Measurements from ENCODE around the gene LITAFD. TPM values are rescaled to one million over a fixed set of nuclear protein-coding genes. Genes with fewer than 3 reads are reported as not detected.
"Not testable (repeated sequence)": the region's sequence is repeated elsewhere in the genome, so short reads cannot be mapped to it uniquely, and the experiment has no call there.

LITAFD gene
- total RNA-seq, 1 experiment from 2014 or later, result not detected

GRCh38 chr16:8843296-8843695 is 38.9 kb upstream of the LITAFD start:
- BruUV-seq (replicated peaks); H3K4me1 ChIP-seq (ENCODE audit: insufficient read depth, low read length); H3K4me2 ChIP-seq (ENCODE audit: low read length); H3F3A ChIP-seq (ENCODE audit: low read length, unreplicated experiment); H3K9me3 ChIP-seq (ENCODE audit: low read length); ATAC-seq; H4K20me1 ChIP-seq (ENCODE audit: low read length); H3K36me3 ChIP-seq (ENCODE audit: low read depth, low read length); POLR2A ChIA-PET (ENCODE audit: unreplicated experiment); H3K27me3 ChIP-seq (ENCODE audit: low read length); H3K4me3 ChIP-seq (ENCODE audit: low read length); intact Hi-C loops (cut with micrococcal nuclease); H2AFZ ChIP-seq (ENCODE audit: low read length); H3K27ac ChIP-seq (ENCODE audit: low read length); CTCF ChIA-PET; H3K79me2 ChIP-seq (ENCODE audit: low read length); DNase-seq; H3K9me2 ChIP-seq (replicated peaks; ENCODE audit: low read length); H3K9ac ChIP-seq (ENCODE audit: low read length): not testable (repeated sequence)

GRCh38 chr16:8845699-8846298 is 36.4 kb upstream of the LITAFD start:
- no TSS peak for BruUV-seq (replicated peaks)
- Histone ChIP-seq H3K36me3 (ENCODE audit: low read depth, low read length) (peaks cover 7% of the 10 kb centered on the region; the same call in 1 of the 2 replicates), H3K4me2 (ENCODE audit: low read length) (no peak overlapping the region), H3F3A (ENCODE audit: low read length, unreplicated experiment) (peaks cover 5% of the 10 kb centered on the region), H3K4me3 (ENCODE audit: low read length) (no peak overlapping the region), H3K4me1 (ENCODE audit: insufficient read depth, low read length) (peaks cover 27% of the 10 kb centered on the region), H2AFZ (ENCODE audit: low read length) (no peak overlapping the region), H3K9me2 (replicated peaks; ENCODE audit: low read length) (no peaks in the 10 kb centered on the region), H3K79me2 (ENCODE audit: low read length) (0 out of 2 replicates have a peak, but pooled peaks cover 6% of the 10 kb centered on the region), H3K27me3 (ENCODE audit: low read length) (no peaks in the 10 kb centered on the region), H4K20me1 (ENCODE audit: low read length) (no peaks in the 10 kb centered on the region), H3K27ac (ENCODE audit: low read length) (no peak overlapping the region), H3K9me3 (ENCODE audit: low read length) (no peaks in the 10 kb centered on the region), H3K9ac (ENCODE audit: low read length) (no peak overlapping the region)
- ATAC-seq (no peak), DNase-seq (no peak)
- intact Hi-C loops (cut with micrococcal nuclease), result no loop called here
- TF ChIP-seq CTCF (conservative IDR thresholded peaks at IDR 0.05; ENCODE audit: low read depth, low read length), result no peak
- no peak for TF ChIP-seq EZH2phosphoT487 (IDR thresholded peaks at IDR 0.05; ENCODE audit: borderline replicate concordance, low read length)
- no peak for TF ChIP-seq EZH2 (IDR thresholded peaks at IDR 0.05; ENCODE audit: low read length, unreplicated experiment)
- CTCF ChIA-PET, result no interaction called here
- POLR2A ChIA-PET (ENCODE audit: unreplicated experiment), result no interaction called here

GRCh38 chr16:8846401-8846932 is 35.7 kb upstream of the LITAFD start:
- TF ChIP-seq CTCF (conservative IDR thresholded peaks at IDR 0.05; ENCODE audit: low read depth, low read length), result no peak
- TF ChIP-seq EZH2phosphoT487 (IDR thresholded peaks at IDR 0.05; ENCODE audit: borderline replicate concordance, low read length), result no peak
- no peak for TF ChIP-seq EZH2 (IDR thresholded peaks at IDR 0.05; ENCODE audit: low read length, unreplicated experiment)
- H3K27me3 ChIP-seq (ENCODE audit: low read length), result no peaks in the 10 kb centered on the region
- H3K36me3 ChIP-seq (ENCODE audit: low read depth, low read length), result peaks cover 7% of the 10 kb centered on the region; the same call in 1 of the 2 replicates
- H3K9ac ChIP-seq (ENCODE audit: low read length), result no peak overlapping the region
- no peak overlapping the region for H3K27ac ChIP-seq (ENCODE audit: low read length)
- H4K20me1 ChIP-seq (ENCODE audit: low read length), result no peaks in the 10 kb centered on the region
- peaks cover 5% of the 10 kb centered on the region for H3F3A ChIP-seq (ENCODE audit: low read length, unreplicated experiment)
- peaks cover 28% of the 10 kb centered on the region for H3K4me1 ChIP-seq (ENCODE audit: insufficient read depth, low read length)
- ChIA-PET POLR2A (ENCODE audit: unreplicated experiment) (no interaction called here), CTCF (no interaction called here)
- ATAC-seq (no peak), DNase-seq (no peak)
- no peaks in the 10 kb centered on the region for H3K9me2 ChIP-seq (replicated peaks; ENCODE audit: low read length)
- intact Hi-C loops (cut with micrococcal nuclease), result no loop called here
- H3K4me3 ChIP-seq (ENCODE audit: low read length), result no peak overlapping the region
- no TSS peak for BruUV-seq (replicated peaks)
- 0 out of 2 replicates have a peak, but pooled peaks cover 6% of the 10 kb centered on the region for H3K79me2 ChIP-seq (ENCODE audit: low read length)
- H3K9me3 ChIP-seq (ENCODE audit: low read length), result no peaks in the 10 kb centered on the region
- H2AFZ ChIP-seq (ENCODE audit: low read length), result no peak overlapping the region
- no peak overlapping the region for H3K4me2 ChIP-seq (ENCODE audit: low read length)

All from PC-3 (cell line).